NCI-H82 (cell line): ENCODE results near the gene DEDD.
"Not testable (repeated sequence)": the region's sequence is repeated elsewhere in the genome, so short reads cannot be mapped to it uniquely, and the experiment has no call there.

Experiments
- DNase-seq: peaks from one replicate; lab custom pipeline; 2025; lab: John Stamatoyannopoulos, UW

Gene DEDD

GRCh38 chr1:161127649-161128048 lies 4.8 kb downstream of the DEDD start:
- no peak for DNase-seq

GRCh38 chr1:161122967-161123366 lies 9.5 kb downstream of the DEDD start:
- DNase-seq, result no peak

- DNase-seq, result no peak
These were observed 10.6 kb downstream of the DEDD start for GRCh38 chr1:161121834-161122233.

- DNase-seq, result no peak
These were observed 11.3 kb downstream of the DEDD start for GRCh38 chr1:161121042-161121650.

- DNase-seq, result peak; percentile 75
These were observed 13.2 kb downstream of the DEDD start for GRCh38 chr1:161119092-161119903.

GRCh38 chr1:161117759-161118581 lies 14.5 kb downstream of the DEDD start, which contains the start of the genes NIT1 and PFDN2:
NIT1 (plus strand) TSS chr1:161118105; CDS start chr1:161118177, 72 bp downstream.
PFDN2 (minus strand) TSS chr1:161118037; CDS start chr1:161118026, 11 bp downstream.
- DNase-seq, result peak; percentile 92

GRCh38 chr1:161115961-161116360 lies 16.5 kb downstream of the DEDD start:
- DNase-seq, result not testable (repeated sequence)

- DNase-seq, result no peak
These were observed 17.2 kb downstream of the DEDD start for GRCh38 chr1:161115132-161115711.

- no peak for DNase-seq
These were observed 17.9 kb downstream of the DEDD start for GRCh38 chr1:161114556-161114955.

GRCh38 chr1:161113915-161114314 lies 18.6 kb downstream of the DEDD start:
- DNase-seq, result no peak

- DNase-seq, result no peak
These were observed 20.9 kb downstream of the DEDD start for GRCh38 chr1:161111527-161111926.

GRCh38 chr1:161111117-161111516 lies 21.4 kb downstream of the DEDD start:
- DNase-seq, result no peak

GRCh38 chr1:161106431-161106830 lies 26.0 kb downstream of the DEDD start:
- DNase-seq, result no peak

- DNase-seq, result no peak
These were observed 31.9 kb downstream of the DEDD start for GRCh38 chr1:161100556-161100955.

GRCh38 chr1:161099090-161099802 lies 33.2 kb downstream of the DEDD start:
- DNase-seq, result peak; percentile 44

GRCh38 chr1:161098210-161099068 lies 34.0 kb downstream of the DEDD start, which contains the start of gene KLHDC9:
KLHDC9 (plus strand) TSS chr1:161098361; CDS start chr1:161098536, 175 bp downstream.
- peak; percentile 95 for DNase-seq

GRCh38 chr1:161096530-161096929 lies 35.9 kb downstream of the DEDD start:
- DNase-seq, result peak; percentile 53

- no peak for DNase-seq
These were observed 36.5 kb downstream of the DEDD start for GRCh38 chr1:161096015-161096414.

GRCh38 chr1:161095230-161095629 lies 37.2 kb downstream of the DEDD start:
- DNase-seq, result no peak

- DNase-seq, result no peak
These were observed 38.0 kb downstream of the DEDD start for GRCh38 chr1:161094481-161094880.
